GM19238 (cell line): Measurements from ENCODE around the gene RBM22.

Experiments used
- DNase-seq: peaks from one replicate; pipeline ENCODE4 v3.0.0; 2011; ENCODE audit warnings: low spot score; ENCODE audit not compliant: insufficient read length

Gene RBM22

DNA sequence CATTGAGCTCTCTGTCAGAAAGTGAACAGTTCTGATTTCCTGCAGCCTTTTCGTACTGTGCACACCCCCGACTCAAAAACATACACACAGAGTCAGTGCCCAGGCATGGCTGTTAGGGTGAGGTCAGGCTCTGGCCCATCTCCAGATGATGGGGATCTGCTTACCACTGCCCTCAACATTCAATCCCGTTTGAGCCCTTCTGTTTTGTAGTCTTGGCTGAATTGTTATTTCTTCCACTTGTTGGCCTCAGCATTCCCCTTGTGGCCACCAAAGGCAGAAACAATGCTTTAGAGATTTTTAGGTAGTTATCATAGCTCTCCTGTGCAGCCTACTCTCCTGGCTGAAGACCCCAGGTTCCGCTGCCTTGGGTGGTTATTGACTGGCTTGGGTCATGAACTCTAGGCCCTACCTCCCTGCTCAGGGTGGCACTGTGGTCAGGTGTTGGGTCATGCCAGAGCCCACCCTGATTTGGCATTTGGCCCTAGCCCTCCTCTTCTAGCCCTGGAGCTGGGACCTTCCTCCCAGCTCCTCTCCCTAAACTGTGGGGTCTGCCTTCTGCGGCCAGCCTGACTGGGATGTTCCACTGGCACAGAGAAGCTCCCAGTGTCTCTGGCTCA is 47.6 kb downstream of the RBM22 start:
- DNase-seq, result no peak

DNA sequence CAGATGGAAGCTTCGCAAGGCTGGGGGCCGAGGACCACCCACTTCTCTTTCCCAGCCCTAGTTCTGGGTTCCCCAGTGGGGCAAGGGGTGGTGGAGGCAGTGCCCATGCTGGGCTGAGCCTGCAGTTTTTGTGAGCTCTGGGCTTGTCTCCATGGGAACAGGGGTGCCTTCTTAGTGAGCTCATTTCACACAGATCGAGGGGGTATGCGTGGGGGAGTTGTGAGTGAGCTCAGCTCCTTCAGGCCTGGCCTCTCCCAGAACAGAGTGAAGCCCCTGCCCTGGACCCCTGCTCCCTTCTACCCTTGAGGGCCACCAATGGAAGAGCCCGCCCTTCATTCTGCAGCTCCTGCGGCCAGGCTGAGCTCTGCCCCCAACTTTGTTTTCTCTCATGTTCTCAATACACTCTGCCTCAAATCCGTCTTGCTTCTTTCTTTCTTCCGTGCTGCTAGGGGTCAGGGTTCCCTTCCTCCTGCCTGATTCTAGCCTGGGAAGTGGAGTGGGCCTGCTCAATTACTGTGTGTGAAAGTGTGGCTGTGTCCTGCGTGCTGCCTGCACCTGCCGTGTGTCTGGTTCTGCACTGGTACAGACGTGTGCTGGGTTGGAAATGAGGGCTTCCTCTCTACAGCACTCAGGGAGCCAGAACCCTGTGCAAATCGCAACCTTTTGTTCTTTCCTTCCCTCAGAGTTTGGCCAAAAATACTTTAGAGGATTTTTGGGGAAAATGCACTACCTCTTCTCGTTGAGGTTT is 48.8 kb downstream of the RBM22 start:
- no peak for DNase-seq

DNA sequence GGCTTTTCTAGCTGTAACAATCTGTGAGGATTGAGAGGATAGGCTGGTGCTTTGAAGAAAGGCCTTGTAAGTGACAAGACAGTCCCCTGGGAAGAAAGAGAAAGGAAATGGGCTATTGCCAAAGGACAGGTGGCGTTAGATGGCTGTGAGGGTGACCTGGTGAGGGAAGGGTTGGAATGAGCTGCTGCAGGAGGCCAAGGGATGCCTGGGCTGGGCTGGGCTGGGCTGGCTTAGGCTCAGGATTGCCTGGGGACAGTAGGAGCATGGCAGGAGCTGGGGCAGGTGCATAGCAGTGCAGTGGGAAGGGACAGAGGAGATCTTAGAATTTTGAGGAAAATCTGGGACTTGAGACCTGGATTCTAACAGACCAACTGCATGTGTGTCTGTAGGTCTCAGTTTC is 49.5 kb downstream of the RBM22 start:
- no peak for DNase-seq

- DNase-seq, result no peak
Measured at GRCh38 chr5:150650021-150651006, 50.5 kb downstream of the RBM22 start.

GRCh38 chr5:150649108-150650020 is 51.5 kb downstream of the RBM22 start:
- no peak for DNase-seq

DNA sequence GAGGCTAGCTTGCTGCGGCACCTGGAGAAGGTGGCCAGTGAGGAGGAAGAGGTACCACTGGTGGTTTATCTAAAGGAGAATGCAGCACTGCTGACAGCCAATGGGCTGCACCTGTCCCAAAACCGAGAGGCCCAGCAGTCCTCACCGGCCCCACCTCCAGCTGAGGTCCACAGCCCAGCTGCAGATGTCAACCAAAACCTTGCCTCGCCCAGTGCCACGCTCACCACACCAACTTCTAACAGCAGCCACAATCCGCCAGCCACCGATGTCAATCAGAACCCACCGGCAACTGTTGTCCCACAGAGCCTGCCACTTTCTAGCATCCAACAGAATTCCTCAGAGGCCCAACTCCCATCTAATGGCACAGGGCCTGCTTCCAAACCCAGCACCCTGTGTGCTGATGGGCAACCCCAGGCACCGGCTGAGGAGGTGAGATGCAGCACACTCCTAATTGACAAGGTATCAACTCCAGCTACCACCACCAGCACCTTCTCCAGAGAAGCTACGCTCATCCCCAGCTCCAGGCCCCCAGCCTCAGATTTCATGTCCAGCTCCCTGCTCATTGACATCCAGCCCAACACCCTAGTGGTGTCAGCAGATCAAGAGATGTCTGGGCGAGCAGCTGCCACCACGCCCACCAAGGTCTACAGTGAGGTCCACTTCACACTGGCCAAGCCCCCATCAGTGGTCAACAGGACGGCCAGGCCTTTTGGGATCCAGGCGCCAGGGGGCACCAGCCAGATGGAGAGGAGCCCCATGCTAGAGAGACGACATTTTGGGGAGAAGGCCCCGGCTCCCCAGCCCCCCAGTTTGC is 52.4 kb downstream of the RBM22 start:
- no peak for DNase-seq

- DNase-seq, result no peak
Measured at GRCh38 chr5:150647275-150648251, 53.3 kb downstream of the RBM22 start.

DNA sequence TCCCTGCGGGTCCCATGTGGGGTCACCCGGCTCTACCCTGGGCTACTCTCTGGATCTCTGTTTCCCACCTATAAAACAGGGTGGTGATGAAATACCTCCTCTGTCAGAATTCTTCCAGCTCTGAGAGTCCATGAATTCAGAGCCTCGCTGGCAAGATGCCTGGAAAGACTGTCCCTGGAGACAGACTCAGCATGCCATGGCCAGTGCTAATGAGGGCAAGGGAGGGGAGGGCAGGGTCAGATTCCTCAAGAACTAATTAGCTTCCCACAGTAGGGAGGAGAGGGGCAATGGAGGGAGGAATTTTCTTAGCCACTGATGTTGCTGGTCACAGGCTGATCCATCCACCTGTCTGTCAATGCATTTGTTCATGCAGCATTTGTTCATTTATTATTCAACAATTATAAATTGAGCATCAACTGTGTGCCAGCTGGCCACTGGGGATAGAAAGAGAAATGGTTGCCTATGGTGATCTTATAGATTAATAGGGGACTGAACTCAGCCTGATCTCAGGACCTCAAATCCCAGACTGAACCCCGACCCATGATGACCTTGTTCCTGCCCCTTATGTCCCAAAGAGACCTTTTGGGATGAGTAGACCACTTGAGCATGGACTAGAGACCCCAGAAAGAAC is 55.7 kb downstream of the RBM22 start:
- DNase-seq, result no peak

DNA sequence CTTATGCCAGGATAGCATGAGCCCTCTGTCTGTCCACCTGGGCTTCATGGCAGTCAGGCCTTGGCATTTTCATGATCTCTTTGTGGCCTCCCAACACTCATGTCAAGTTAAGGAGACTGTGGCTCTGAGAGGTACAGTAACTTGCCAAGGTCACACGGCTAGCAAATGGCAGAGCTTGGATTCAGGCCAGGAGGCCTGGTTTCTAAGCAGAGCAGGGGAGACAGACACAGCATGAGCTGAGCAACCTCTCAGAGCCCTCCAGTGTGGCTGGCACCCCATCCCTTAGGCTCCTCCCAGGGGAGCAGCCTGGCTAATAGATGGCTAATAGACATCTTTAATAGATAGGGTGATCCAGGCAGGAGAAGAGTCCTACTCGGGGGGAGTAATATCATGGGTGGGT is 56.3 kb downstream of the RBM22 start:
- no peak for DNase-seq

GRCh38 chr5:150644058-150644457 is 56.8 kb downstream of the RBM22 start:
- DNase-seq, result no peak

DNA sequence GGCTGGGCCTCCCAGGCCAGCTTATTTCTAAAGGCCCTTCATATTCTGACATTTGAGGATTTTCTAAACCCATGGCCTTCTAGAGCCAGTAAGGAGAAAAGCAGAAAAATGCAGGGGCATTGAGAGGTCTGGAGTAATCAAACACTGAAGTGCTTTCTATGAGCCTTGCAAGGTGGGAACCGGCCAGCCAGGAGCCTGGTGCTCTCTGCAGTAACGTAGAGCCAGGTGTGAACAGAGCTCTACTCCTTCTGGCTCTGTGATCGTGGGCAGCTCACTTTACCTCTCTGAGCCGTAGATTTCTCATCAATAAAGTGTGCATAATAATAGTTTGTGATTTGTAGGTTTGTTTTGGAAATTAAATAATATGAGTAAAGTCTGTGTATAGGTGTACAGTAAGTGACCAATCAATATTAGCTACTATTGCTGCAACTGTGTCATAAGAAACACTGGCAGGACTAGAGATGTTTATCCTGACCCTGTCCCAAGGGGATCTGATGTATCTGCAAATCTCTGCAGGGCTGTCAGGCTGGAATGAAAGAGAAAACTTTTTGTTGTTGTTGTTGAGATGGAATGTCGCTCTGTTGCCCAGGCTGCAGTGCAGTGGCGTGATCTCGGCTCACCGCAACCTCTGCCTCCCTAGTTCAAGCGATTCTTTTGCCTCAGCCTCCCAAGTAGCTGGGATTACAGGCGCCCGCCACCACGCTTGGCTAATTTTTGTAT is 57.7 kb downstream of the RBM22 start:
- DNase-seq, result no peak

DNA sequence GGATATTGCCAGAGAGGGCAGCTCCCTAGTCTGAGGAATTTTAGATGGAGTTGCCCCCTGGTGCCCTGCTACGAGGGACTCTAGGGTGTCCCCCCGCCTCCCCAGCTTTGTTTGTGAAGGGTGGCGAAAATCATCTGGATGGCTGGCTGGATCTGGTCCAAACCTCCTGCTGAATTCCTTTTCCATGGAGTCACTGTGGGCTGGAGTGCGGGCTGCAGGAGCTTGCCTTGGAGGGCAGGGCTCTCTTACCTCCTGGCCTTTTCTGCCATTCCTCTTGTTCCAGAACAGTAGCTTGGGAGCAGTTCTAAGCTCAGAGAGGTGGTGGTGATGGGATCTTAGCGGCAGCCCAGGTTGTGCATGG is 58.3 kb downstream of the RBM22 start:
- DNase-seq, result no peak

GRCh38 chr5:150641824-150642566 is 58.9 kb downstream of the RBM22 start:
- no peak for DNase-seq

DNA sequence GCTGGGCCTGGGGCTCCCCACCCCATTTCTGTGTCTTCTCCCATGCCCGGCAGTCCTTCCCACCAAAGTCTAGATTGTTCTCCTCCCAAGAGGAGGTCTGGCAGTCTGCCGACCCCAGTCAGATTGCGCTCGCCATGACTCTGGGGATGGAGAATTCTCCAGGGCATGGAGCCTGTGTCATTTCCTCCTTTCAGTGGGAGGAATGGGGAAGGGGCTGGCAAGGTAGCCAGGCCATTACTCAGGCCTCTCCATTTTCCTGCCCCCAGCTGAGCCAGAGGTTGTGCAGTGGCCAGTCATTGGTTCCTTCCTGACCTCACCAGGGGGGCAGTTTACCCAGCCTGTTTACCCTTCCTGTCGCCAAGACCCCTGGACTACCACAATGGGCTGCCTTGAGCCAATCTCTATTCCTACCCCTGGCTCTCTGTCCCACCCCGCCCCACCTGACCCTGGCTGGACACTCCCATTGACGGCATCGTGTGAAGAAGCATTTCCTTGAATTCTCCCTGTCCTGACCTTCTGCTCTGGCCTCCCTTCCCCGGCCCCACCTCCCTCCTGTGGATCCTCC is 59.8 kb downstream of the RBM22 start:
- no peak for DNase-seq
